ENCODE results near the gene ESYT3. TPM values are rescaled to one million over a fixed set of nuclear protein-coding genes. Genes with fewer than 3 reads are reported as not detected.
A peak's percentile ranks its signal among the peaks of the same experiment; 100 is the strongest.
"Not testable (repeated sequence)": the region's sequence is repeated elsewhere in the genome, so short reads cannot be mapped to it uniquely, and the experiment has no call there.

The ESYT3 gene
- total RNA-seq, 1 donor = 0.54 TPM

DNA sequence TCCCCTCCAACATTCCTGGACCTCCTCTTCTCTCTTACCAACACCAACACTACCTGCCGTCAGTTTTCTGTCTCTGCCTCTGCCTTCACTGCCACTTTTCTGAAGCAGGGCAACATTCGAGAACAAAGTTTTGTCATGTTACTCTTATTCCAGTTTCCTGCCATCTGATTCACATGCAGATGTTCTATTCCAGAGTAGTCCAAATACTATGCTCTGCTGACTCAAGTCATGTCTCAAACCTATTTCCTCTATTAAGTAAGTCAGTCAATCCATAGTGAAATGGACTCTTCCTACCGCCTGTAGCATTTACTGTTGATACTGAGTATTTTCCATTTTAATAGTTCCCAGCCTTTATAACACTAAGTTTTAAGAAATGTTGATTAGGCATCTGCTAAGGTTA lies 43.4 kb downstream of the ESYT3 start:
- no peak for DNase-seq (ENCODE audit: low read depth in 2 of 3, low spot score in 2 of 3)

GRCh38 chr3:138479438-138479863 lies 45.0 kb downstream of the ESYT3 start:
- DNase-seq (ENCODE audit: low read depth in 2 of 3, low spot score in 2 of 3) = peak in 2 of 3 donors; percentile 53 to 79

DNA sequence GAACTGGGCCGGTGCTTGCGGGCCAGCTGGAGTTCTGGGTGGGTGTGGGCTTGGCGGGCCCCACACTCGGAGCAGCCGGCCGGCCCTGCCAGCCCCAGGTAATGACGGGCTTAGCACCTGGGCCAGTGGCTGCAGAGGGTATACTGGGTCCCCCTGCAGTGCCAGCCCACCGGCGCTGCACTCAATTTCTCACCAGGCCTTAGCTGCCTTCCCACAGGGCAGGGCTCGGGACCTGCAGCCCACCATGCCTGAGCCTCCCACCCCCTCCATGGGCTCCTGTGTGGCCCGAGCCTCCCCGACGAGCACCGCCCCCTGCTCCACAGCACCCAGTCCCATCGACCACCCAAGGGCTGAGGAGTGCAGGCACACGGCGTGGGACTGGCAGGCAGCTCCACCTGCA lies 50.3 kb downstream of the ESYT3 start:
- DNase-seq (ENCODE audit: low read depth in 2 of 3, low spot score in 2 of 3) = not testable (repeated sequence)

DNA sequence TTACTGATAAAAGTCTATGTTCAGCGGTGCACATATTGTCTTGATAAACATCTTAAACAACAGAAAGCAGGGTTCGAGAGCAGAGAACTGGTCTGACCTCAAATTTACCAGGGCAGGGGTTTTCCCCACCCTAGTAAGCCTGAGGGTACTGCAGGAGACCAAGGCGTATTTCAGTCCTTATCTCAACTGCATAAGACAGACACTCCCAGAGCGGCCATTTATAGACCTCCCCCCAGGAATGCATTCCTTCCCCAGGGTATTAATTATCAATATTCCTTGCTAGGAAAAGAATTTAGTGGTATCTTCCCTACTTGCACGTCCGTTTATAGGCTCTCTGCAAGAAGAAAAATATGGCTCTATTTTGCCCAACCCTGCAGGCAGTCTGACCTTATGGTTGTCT lies 52.2 kb downstream of the ESYT3 start:
- DNase-seq (ENCODE audit: low read depth in 2 of 3, low spot score in 2 of 3) = not testable (repeated sequence)

DNA sequence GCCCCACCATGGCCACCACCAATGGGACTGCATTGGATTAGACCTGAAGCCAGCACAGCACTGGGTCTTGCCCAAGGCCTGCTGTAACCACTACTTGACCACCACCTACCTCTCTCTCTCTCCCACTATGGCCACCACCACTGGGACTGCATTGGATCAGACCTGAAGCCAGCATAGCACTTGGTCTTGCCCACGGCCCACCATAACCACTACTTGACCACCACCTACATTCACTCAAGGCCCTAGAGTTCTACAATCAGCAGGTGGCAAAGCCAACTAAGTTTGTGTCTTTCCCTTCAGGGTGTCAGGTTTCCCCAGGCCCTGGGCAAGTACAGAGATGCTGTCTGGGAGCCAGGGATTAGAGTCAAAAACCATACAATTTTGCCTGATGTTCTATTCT lies 57.6 kb downstream of the ESYT3 start:
- DNase-seq (ENCODE audit: low read depth in 2 of 3, low spot score in 2 of 3) = no peak

- no peak for DNase-seq (ENCODE audit: low read depth in 2 of 3, low spot score in 2 of 3)
Observed at GRCh38 chr3:138492980-138493675, 58.7 kb downstream of the ESYT3 start.

- no peak for DNase-seq (ENCODE audit: low read depth in 2 of 3, low spot score in 2 of 3)
Observed at GRCh38 chr3:138493804-138494606, 59.6 kb downstream of the ESYT3 start.

GRCh38 chr3:138494607-138494929 lies 60.2 kb downstream of the ESYT3 start:
- no peak for DNase-seq (ENCODE audit: low read depth in 2 of 3, low spot score in 2 of 3)

GRCh38 chr3:138495638-138496037 lies 61.2 kb downstream of the ESYT3 start:
- DNase-seq (ENCODE audit: low read depth in 2 of 3, low spot score in 2 of 3) = not testable (repeated sequence)

DNA sequence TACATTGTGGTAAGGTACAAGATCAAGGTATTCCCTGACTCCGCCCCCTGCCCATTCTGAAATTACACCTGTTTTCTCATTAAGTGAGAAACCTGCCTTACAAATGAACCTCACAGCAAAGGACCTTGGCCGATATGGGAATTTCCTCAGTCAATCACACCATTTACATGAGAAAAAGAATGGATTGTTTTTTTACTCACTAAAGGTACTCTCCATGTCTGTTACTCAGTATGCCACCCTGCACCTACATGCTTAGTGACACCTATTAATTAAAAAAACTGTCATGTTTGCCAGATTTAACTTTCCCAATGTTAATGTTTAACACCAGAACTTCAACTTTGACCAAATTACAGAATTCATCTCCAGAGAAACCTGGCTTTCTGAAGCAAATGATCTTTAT lies 62.0 kb downstream of the ESYT3 start:
- DNase-seq (ENCODE audit: low read depth in 2 of 3, low spot score in 2 of 3) = no peak

GRCh38 chr3:138497021-138497420 lies 62.6 kb downstream of the ESYT3 start:
- DNase-seq (ENCODE audit: low read depth in 2 of 3, low spot score in 2 of 3) = no peak

DNA sequence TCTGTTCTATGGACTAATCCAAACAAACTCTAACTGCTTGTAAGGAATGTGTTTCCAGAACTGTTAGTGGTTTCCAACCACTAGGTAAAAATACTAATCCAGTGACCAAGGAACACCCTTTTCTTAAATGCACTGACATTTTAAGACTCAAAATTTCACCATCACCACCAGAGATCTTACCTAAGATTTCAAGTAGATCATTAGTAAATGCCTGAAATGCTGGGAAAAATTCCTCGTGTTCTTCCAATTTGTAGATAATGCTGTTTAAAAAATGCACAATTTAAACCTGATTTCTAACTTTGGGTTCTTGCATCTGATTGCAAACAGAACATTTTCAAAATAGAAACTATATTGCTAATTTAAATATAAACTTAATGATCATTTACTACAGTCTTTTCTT lies 63.4 kb downstream of the ESYT3 start:
- DNase-seq (ENCODE audit: low read depth in 2 of 3, low spot score in 2 of 3) = no peak

GRCh38 chr3:138498991-138499390 lies 64.6 kb downstream of the ESYT3 start:
- DNase-seq (ENCODE audit: low read depth in 2 of 3, low spot score in 2 of 3) = no peak

DNA sequence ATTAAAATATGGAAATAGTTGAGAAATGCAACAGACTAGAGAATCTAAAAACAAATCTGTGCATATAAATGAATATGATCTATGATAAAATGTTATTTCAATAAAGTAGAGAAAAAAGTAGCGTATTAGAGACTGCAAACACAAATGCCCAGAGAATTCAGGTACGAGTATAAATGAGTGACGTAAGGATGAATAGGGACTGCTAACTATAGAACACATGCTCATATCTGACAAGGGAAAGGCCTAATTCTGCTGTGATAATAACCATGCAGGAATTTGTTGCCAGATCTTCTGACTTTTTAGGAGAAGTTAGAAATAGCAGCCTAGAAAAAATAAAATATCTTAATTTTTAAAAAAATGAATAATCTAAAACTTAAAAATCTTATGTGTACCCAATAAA lies 73.1 kb downstream of the ESYT3 start:
- no peak for DNase-seq (ENCODE audit: low read depth in 2 of 3, low spot score in 2 of 3)

GRCh38 chr3:138509586-138509985 lies 75.2 kb downstream of the ESYT3 start:
- DNase-seq (ENCODE audit: low read depth in 2 of 3, low spot score in 2 of 3) = no peak

GRCh38 chr3:138511945-138512344 lies 77.5 kb downstream of the ESYT3 start:
- no peak for DNase-seq (ENCODE audit: low read depth in 2 of 3, low spot score in 2 of 3)

GRCh38 chr3:138513090-138513843 lies 78.9 kb downstream of the ESYT3 start:
- DNase-seq (ENCODE audit: low read depth in 2 of 3, low spot score in 2 of 3) = no peak

GRCh38 chr3:138521445-138521844 lies 87.0 kb downstream of the ESYT3 start:
- not testable (repeated sequence) for DNase-seq (ENCODE audit: low read depth in 2 of 3, low spot score in 2 of 3)
